HFF-Myc (cell line): ENCODE data around the gene EIF1B.

Experiments
- DNase-seq: peaks from one replicate; pipeline ENCODE4 v3.0.0-alpha.2; 2011; ENCODE audit warnings: low read depth; ENCODE audit errors: extremely low read depth
- H3K4me3 ChIP-seq: replicated peaks from 2 replicates; pipeline ENCODE4 v1.5.1; 2011; ENCODE audit warnings: low read depth, mild to moderate bottlenecking, control low read depth, low read length
- TF ChIP-seq, protein P1 (sequence below): IDR thresholded peaks from 2 replicates; pipeline ENCODE4 v1.5.1; 2012; ENCODE audit warnings: mild to moderate bottlenecking, low read depth, low read length, control low read depth; ENCODE audit errors: missing control alignments

The EIF1B gene

DNA sequence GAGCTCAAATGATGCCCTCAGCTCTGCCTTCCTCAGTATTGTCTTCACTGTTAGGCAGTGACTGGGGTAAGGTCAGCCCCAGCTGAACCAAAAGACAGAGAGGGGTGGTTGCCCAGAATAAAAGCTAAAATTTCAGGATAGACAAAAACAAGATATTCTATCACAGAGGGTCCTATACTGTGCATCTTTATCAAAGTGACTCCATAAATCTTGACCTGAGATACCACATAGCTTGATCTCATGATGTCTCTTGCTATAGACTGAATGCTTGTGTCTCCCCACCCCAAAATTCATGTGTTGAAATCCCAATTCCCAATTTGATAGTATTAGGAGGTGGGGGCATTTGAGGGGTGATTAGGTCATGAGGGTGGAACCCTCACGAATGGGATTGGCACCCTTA is 30.4 kb downstream of the EIF1B start:
- TF ChIP-seq, protein P1, sequence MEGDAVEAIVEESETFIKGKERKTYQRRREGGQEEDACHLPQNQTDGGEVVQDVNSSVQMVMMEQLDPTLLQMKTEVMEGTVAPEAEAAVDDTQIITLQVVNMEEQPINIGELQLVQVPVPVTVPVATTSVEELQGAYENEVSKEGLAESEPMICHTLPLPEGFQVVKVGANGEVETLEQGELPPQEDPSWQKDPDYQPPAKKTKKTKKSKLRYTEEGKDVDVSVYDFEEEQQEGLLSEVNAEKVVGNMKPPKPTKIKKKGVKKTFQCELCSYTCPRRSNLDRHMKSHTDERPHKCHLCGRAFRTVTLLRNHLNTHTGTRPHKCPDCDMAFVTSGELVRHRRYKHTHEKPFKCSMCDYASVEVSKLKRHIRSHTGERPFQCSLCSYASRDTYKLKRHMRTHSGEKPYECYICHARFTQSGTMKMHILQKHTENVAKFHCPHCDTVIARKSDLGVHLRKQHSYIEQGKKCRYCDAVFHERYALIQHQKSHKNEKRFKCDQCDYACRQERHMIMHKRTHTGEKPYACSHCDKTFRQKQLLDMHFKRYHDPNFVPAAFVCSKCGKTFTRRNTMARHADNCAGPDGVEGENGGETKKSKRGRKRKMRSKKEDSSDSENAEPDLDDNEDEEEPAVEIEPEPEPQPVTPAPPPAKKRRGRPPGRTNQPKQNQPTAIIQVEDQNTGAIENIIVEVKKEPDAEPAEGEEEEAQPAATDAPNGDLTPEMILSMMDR: no peak

GRCh38 chr3:40340541-40341170 is 31.1 kb downstream of the EIF1B start:
- no peak for DNase-seq
- H3K4me3 ChIP-seq: no peak overlapping the region
- TF ChIP-seq, protein P1: no peak

More for the DNA sequence above, 30.4 kb downstream of the EIF1B start:
- H3K4me3 ChIP-seq: no peak overlapping the region
- no peak for DNase-seq

DNA sequence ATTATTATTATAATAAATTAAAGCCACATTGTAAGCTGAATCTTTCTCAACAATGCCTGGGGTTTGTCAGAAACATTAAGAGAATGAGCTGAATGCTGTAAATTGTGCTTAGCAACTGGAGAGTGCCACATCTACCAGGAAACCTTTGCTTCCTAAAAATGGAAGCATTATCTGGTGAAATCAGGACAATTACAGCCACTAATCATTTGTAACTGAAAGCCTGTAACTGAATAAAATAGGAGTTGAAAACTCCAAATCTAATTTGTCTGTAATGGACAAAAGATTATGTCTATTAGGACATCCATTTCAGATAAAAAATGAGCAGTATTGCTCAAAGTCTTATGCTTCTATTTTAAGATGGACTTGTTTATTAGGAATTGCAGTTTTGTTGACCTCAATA is 32.2 kb downstream of the EIF1B start:
- DNase-seq: no peak
- TF ChIP-seq, protein P1: no peak

DNA sequence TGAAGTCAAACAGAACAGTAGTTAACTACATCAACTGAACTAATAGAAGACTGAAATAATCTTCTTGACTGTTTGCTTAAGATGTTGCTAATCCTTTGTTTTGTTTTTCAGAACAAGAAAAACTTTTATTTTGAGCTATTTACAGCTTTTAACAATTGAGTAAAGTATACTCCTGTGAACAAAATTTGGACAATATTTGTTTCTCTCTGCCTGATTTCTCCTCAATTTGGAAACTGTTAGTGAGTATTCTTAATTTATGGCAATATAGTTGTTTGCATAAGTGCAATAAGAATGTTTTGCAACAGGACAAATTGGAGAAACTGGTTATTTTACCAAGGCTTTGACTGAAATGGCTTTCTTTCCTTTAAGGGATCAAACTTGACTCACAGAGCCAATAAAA is 41.0 kb downstream of the EIF1B start:
- TF ChIP-seq, protein P1: no peak
- DNase-seq: no peak
- H3K4me3 ChIP-seq: no peak overlapping the region

More for the DNA sequence above, 32.2 kb downstream of the EIF1B start:
- H3K4me3 ChIP-seq: no peak overlapping the region

DNA sequence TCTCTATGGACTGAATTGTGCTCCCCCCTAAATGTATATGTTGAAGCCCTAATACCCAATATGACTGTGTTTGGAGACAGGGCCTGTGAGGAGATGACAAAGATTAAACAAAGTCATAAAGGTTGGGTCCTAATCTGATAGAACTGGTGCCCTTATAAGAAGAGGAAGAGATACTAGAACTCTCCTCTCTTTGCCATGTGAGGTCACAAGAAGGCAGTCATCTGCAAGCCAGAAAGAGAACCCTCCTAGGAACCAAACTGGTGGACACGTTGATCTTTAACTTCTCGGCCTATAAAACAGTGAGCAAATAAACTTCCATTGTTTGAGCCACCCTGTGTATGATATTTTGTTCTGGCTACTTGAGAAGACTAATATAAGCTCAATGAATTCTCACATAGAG is 45.9 kb downstream of the EIF1B start:
- no peak for DNase-seq
- no peak overlapping the region for H3K4me3 ChIP-seq
- TF ChIP-seq, protein P1: no peak

DNA sequence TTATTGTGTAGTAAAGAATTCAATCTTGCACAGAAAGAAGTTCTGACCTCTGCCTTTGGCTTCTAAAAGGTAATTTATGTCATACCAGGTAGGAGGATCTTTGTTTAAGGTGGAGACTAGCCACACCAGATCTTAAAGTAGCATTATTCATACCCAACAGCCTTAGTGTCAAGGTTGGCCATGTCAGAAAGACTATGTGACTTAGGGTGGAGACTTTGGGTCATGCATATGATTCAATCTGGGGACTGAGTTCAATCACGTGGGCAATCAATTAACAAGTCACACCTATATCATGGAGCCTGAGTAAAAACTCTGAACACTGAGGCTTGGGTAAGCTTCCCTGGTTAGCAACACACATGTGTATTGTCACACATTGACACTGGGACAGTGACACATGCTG is 48.9 kb downstream of the EIF1B start:
- TF ChIP-seq, protein P1: no peak
- no peak overlapping the region for H3K4me3 ChIP-seq
- no peak for DNase-seq
